ENCODE data around the gene CELF4.

DNA sequence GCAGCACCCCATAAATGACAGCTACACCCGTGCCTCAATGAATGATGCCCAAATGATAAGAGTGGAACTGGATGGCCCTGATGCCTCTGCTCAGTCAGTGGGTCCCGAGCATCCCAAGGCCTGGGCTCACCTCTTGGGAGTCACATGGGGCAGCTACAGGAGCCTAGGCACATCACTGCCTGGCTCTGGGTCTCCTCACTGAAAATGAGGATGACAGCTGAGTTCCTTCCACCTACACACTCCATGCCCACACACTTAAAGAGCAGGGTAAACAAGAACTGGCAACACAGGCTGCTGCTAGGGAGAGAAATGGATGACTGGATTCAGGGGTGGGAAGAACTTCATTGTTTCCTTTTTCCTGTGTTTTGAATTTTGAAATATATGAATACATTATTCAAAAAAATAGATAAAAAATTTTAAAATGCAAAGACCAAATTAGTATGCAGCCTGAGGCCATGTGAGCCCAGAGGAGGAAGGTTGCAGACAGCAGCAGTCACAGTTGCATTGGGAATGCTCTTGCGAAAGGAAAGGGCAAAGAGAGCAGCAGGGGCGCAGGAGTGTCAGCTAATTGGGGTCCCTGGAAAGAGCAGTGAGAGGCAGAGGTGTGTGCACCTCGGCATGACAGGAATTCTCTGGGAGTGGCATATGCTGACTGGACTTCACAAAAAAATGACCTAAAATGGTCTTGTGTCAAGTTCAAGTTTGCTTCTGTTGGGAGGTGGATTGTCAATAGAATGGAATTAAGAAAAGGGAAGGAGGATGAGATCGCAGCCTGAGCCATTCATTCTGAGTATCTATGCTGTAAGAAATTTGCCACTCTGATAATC, 327.1 kb downstream of the CELF4 start:
- TF ChIP-seq, protein P1, sequence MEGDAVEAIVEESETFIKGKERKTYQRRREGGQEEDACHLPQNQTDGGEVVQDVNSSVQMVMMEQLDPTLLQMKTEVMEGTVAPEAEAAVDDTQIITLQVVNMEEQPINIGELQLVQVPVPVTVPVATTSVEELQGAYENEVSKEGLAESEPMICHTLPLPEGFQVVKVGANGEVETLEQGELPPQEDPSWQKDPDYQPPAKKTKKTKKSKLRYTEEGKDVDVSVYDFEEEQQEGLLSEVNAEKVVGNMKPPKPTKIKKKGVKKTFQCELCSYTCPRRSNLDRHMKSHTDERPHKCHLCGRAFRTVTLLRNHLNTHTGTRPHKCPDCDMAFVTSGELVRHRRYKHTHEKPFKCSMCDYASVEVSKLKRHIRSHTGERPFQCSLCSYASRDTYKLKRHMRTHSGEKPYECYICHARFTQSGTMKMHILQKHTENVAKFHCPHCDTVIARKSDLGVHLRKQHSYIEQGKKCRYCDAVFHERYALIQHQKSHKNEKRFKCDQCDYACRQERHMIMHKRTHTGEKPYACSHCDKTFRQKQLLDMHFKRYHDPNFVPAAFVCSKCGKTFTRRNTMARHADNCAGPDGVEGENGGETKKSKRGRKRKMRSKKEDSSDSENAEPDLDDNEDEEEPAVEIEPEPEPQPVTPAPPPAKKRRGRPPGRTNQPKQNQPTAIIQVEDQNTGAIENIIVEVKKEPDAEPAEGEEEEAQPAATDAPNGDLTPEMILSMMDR (conservative IDR thresholded peaks at IDR 0.05 in 1 of 2, IDR thresholded peaks at IDR 0.05 in 1 of 2; ENCODE audit: low read depth in 1 of 2, low read length in 2 of 2) = no peak
- no peak for TF ChIP-seq EZH2 (IDR thresholded peaks at IDR 0.05; ENCODE audit: low read length, missing control alignments)
